T-cell (primary cell): Measurements from ENCODE around the gene BABAM2. TPM values are rescaled to one million over a fixed set of nuclear protein-coding genes. Genes with fewer than 3 reads are reported as not detected.

Experiments
- ATAC-seq, 4 experiments: fragments of 200-7000 bp in 3 of 4; fragments of 150-1000 bp in 1 of 4; cut with Tn5 transposase; replicated peaks in 1 of 4; 1 replicate in 3 of 4; 2 replicates in 1 of 4; pipeline ENCODE4 v1.10.0; 2021; ENCODE audit warnings: moderate library complexity in 3 of 4, mild to moderate bottlenecking in 2 of 4, moderate number of reproducible peaks in 1 of 4
- CTCF ChIA-PET, 2 donors: fragments of 300-600 bp; sonication (Branson Sonifier 250); formaldehyde crosslinking; loops; one replicate each; lab custom pipeline; 2022; ENCODE audit warnings: antibody characterized with exemption in 2 of 2; lab: Charles Lee
- POLR2A ChIA-PET, 2 donors: fragments of 300-600 bp; sonication (Branson Sonifier 250); formaldehyde crosslinking; loops; one replicate each; lab custom pipeline; 2022; ENCODE audit warnings: antibody characterized with exemption in 2 of 2; lab: Charles Lee
- DNase-seq, 35 experiments: peaks; one replicate each; pipeline versions ENCODE4 v3.0.0 to v3.0.0-alpha.2; 2013 to 2023
- H3K27ac ChIP-seq: one replicate; pipeline ENCODE4 v1.5.1; 2013; ENCODE audit warnings: low read length
- H3K27me3 ChIP-seq, 2 experiments: replicated peaks in 1 of 2; 1 replicate in 1 of 2; 2 replicates in 1 of 2; pipeline versions ENCODE4 v1.6.1 to v1.7.0; 2013; ENCODE audit warnings: low read length in 1 of 2, mixed read lengths in 1 of 2; ENCODE audit not compliant: control insufficient read depth in 2 of 2, insufficient read depth in 2 of 2; ENCODE audit errors: extremely low read depth in 1 of 2
- H3K36me3 ChIP-seq, 2 donors: 1 replicate in 1 of 2; 2 replicates in 1 of 2; pipeline versions ENCODE4 v1.6.1 to v1.7.0; 2013; ENCODE audit warnings: low read length in 1 of 2; ENCODE audit not compliant: control insufficient read depth in 2 of 2, insufficient read depth in 1 of 2; ENCODE audit errors: extremely low read depth in 1 of 2
- H3K4me1 ChIP-seq, 2 experiments: 1 replicate in 1 of 2; 2 replicates in 1 of 2; pipeline versions ENCODE4 v1.6.1 to v1.7.0; 2013; ENCODE audit warnings: low read length in 2 of 2, mixed read lengths in 1 of 2; ENCODE audit not compliant: insufficient read depth in 2 of 2, control insufficient read depth in 1 of 2; ENCODE audit errors: extremely low read depth in 1 of 2
- H3K4me3 ChIP-seq, 2 donors: 1 replicate in 1 of 2; 2 replicates in 1 of 2; pipeline versions ENCODE4 v1.5.1 to v1.7.0; 2013; ENCODE audit warnings: mild to moderate bottlenecking in 2 of 2, low read length in 1 of 2, moderate library complexity in 1 of 2; ENCODE audit not compliant: control insufficient read depth in 1 of 2; ENCODE audit errors: extremely low read depth in 1 of 2
- H3K9me3 ChIP-seq: 2 replicates; pipeline ENCODE4 v1.7.0; 2013
- H3K27ac Mint-ChIP-seq, 2 donors: one replicate each; pipeline ENCODE4 v1.8.0; 2020 to 2021; ENCODE audit warnings: mild to moderate bottlenecking in 2 of 2, mixed read lengths in 2 of 2
- H3K27me3 Mint-ChIP-seq, 2 donors: one replicate each; pipeline ENCODE4 v1.8.0; 2021 to 2022; ENCODE audit warnings: mixed read lengths in 2 of 2
- H3K36me3 Mint-ChIP-seq: one replicate; pipeline ENCODE4 v1.8.0; 2021; ENCODE audit warnings: mixed read lengths
- H3K4me1 Mint-ChIP-seq, 3 donors: one replicate each; pipeline ENCODE4 v1.8.0; 2020 to 2022; ENCODE audit warnings: mixed read lengths in 3 of 3, mild to moderate bottlenecking in 1 of 3
- H3K4me3 Mint-ChIP-seq, 3 donors: one replicate each; pipeline ENCODE4 v1.8.0; 2020 to 2022; ENCODE audit warnings: mild to moderate bottlenecking in 3 of 3, mixed read lengths in 3 of 3, moderate library complexity in 3 of 3
- H3K9me3 Mint-ChIP-seq, 3 donors: one replicate each; pipeline ENCODE4 v1.8.0; 2020 to 2022; ENCODE audit warnings: mixed read lengths in 3 of 3
- WGBS: methylation state at CpG from one replicate; pipeline ENCODE4 v1.1.5; 2013; ENCODE audit warnings: missing lambda C conversion rate; ENCODE audit not compliant: insufficient coverage; 5-methylcytosine and 5-hydroxymethylcytosine counted together
- total RNA-seq, 35 experiments: library from RNA in 6 of 35; stranded (reverse) in 6 of 35; fragments of 120-200 nt in 1 of 35; gene quantifications; one replicate each; pipeline versions ENCODE4 v1.2.1 to v1.2.4 and lab custom pipeline; 2013 to 2026

Gene BABAM2
- total RNA-seq, 5 donors from 2014 or later (not counting 1 experiment from before 2014, with no cell fraction given): 28.4 to 45.2 (median 37.4) TPM

DNA sequence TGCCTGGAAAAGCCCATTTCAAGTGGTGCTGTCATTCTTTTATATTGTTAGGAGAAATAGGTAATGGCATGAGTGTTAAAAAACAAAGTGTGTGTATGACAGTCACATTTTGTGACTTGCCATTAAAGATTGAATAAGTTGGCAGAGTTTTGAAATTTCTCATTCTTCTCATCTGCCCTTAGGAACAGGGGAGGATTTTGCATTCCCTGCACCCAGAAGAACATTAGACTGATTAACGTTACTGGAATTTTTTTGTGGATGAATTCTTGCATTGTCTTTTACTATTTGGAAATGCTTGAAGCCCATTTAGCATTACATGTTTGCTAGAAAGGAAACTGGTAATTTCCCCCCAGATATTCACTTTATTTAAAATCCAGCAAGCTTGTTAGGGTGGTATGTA lies 162.2 kb downstream of the BABAM2 start:
- no peaks in the 10 kb centered on the region for H3K27me3 Mint-ChIP-seq

DNA sequence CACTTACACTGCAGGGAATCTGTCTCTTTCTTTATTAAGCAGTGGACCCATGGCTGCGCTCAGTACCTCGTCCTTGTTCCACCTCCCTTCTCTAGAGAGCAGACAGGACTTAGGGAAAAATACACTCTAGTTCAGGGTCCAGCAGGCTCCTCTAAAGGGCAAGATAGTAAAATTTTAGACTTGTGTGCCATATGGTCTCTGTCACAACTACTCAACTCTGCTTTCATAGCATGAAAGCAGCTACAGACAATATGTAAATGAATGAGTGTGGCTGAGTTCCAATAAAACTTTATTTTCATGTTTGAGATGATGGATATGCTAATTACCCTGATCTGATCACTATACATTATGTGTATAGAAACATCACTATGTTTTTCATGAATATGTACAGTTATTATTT lies 163.1 kb downstream of the BABAM2 start:
- POLR2A ChIA-PET: no interaction called here
- ATAC-seq: no peak
- H3K4me3 ChIP-seq: no peak overlapping the region

More for the DNA sequence above, 162.2 kb downstream of the BABAM2 start:
- ChIA-PET CTCF (no interaction called here), POLR2A (no interaction called here)
- H3K27ac Mint-ChIP-seq: no peak overlapping the region
- H3K36me3 Mint-ChIP-seq: peaks cover 45% of the 10 kb centered on the region
- H3K9me3 Mint-ChIP-seq: no peaks in the 10 kb centered on the region
- peaks cover 0 to 12% (median 5%) of the 10 kb centered on the region in 3 donors for H3K4me1 Mint-ChIP-seq
- H3K36me3 ChIP-seq: peaks cover 0 to 6% of the 10 kb centered on the region in 2 donors
- ATAC-seq: no peak
- H3K4me3 Mint-ChIP-seq: no peak overlapping the region
- H3K9me3 ChIP-seq: no peaks in the 10 kb centered on the region
- no peaks in the 10 kb centered on the region for H3K27me3 ChIP-seq
- no peaks in the 10 kb centered on the region for H3K4me1 ChIP-seq
- WGBS: no CpG with 5 or more reads among the region's 1 CpG
- H3K27ac ChIP-seq: no peak overlapping the region
- no peak for DNase-seq
- no peak overlapping the region for H3K4me3 ChIP-seq

DNA sequence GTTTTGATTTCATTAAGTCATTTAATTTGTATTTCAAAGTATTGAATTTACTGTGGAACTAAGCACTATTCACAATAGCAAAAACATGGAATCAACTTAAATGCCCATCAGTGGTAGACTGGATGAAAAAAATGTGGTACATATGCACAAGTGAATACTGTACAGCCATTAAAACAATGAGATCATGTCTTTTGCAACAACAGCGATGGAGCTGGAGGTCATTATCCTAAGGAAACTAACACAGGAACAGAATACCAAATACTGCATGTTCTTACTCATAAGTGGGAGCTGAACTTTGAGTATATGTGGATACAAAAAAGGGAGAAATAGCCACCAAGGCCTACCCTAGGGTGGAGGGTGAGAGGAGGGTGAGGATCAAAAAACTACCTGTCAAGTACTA lies 164.4 kb downstream of the BABAM2 start:
- ChIA-PET CTCF (no interaction called here), POLR2A (no interaction called here)
- no peak overlapping the region for H3K27ac Mint-ChIP-seq

More for the DNA sequence above, 163.1 kb downstream of the BABAM2 start:
- H3K9me3 Mint-ChIP-seq: no peaks in the 10 kb centered on the region
- no peaks in the 10 kb centered on the region for H3K27me3 Mint-ChIP-seq
- no peak for DNase-seq
- H3K4me1 Mint-ChIP-seq: peaks cover 0 to 12% (median 5%) of the 10 kb centered on the region in 3 donors
- CTCF ChIA-PET: no interaction called here
- Histone ChIP-seq H3K36me3 (peaks cover 0 to 2% of the 10 kb centered on the region in 2 donors), H3K27me3 (no peaks in the 10 kb centered on the region), H3K4me1 (no peaks in the 10 kb centered on the region), H3K9me3 (no peaks in the 10 kb centered on the region), H3K27ac (no peak overlapping the region)
- no CpG with 5 or more reads among the region's 2 CpGs for WGBS
- no peak overlapping the region for H3K4me3 Mint-ChIP-seq
- peaks cover 36% of the 10 kb centered on the region for H3K36me3 Mint-ChIP-seq
- no peak overlapping the region for H3K27ac Mint-ChIP-seq

DNA sequence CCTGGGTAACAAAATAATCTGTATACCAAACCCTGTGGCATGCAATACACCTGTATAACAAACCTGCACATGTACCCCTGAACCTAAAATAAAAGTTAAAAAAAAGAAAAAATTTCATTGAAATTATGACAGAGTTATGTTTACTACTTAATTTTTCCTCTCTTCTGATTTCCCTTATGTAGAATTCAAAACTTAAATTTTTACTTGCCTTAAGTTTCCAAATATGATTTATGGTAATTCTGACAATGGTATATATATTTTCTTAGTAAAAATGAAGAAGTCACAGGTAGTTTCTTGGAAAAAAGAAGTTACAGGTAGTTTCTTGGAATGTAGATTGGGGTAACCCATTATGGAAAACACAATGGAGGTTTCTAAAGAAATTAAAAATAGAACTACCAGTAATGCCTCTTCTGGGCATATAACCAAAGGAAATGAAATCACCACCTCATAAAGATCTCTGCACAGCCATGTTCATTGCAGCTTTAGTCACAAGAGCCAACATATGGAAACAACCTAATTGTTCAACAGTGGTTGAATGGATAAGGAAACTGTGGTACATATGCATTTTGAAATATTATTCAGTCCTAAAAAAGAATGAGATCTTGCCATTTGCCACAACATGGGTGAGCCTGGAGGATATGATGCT lies 164.9 kb downstream of the BABAM2 start:
- no peaks in the 10 kb centered on the region for H3K9me3 Mint-ChIP-seq
- H3K27ac Mint-ChIP-seq: no peak overlapping the region
- Histone ChIP-seq H3K9me3 (no peaks in the 10 kb centered on the region), H3K27me3 (no peaks in the 10 kb centered on the region), H3K27ac (no peak overlapping the region), H3K4me3 (no peak overlapping the region), H3K4me1 (no peaks in the 10 kb centered on the region), H3K36me3 (no peaks in the 10 kb centered on the region)
- no peak overlapping the region for H3K4me3 Mint-ChIP-seq
- peaks cover 41% of the 10 kb centered on the region for H3K36me3 Mint-ChIP-seq
- H3K27me3 Mint-ChIP-seq: no peaks in the 10 kb centered on the region
- ChIA-PET CTCF (no interaction called here), POLR2A (no interaction called here)
- no peak for ATAC-seq
- no peak for DNase-seq
- peaks cover 0 to 12% (median 5%) of the 10 kb centered on the region in 3 donors for H3K4me1 Mint-ChIP-seq

More for the DNA sequence above, 164.4 kb downstream of the BABAM2 start:
- Histone ChIP-seq H3K9me3 (no peaks in the 10 kb centered on the region), H3K27ac (no peak overlapping the region), H3K36me3 (no peaks in the 10 kb centered on the region), H3K27me3 (no peaks in the 10 kb centered on the region), H3K4me1 (no peaks in the 10 kb centered on the region), H3K4me3 (no peak overlapping the region)
- H3K4me3 Mint-ChIP-seq: no peak overlapping the region
- ATAC-seq (no peak), DNase-seq (no peak)
- no CpG with 5 or more reads among the region's 1 CpG for WGBS
- peaks cover 37% of the 10 kb centered on the region for H3K36me3 Mint-ChIP-seq
- no peaks in the 10 kb centered on the region for H3K9me3 Mint-ChIP-seq
- H3K27me3 Mint-ChIP-seq: no peaks in the 10 kb centered on the region
- H3K4me1 Mint-ChIP-seq: peaks cover 0 to 12% (median 5%) of the 10 kb centered on the region in 3 donors

DNA sequence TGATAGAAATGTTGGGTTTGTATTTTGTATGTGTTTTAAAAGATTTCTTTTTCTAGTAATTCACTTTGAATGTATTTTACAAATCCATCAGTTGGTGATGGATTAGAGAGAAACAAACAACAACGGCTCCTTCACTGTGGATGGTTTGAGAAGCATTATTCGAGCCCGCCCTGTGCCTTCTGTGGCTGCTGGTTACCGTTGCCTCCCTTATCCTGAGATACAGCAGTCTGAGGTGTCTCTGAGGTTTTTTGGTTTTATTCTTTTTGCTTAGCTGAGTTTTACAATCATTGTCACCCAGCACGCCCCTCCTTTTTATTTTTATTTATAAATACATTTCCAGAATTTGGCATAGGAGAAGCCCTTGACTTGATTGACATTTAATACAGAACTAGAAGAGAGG lies 168.3 kb downstream of the BABAM2 start:
- no peaks in the 10 kb centered on the region for H3K4me1 ChIP-seq
- H3K9me3 ChIP-seq: no peaks in the 10 kb centered on the region
- no peak overlapping the region for H3K27ac ChIP-seq
- Mint-ChIP-seq H3K36me3 (peaks cover 23% of the 10 kb centered on the region), H3K4me1 (peaks cover 0 to 12% (median 5%) of the 10 kb centered on the region in 3 donors), H3K4me3 (no peak overlapping the region), H3K9me3 (no peaks in the 10 kb centered on the region), H3K27me3 (no peaks in the 10 kb centered on the region), H3K27ac (no peak overlapping the region)
- ATAC-seq: no peak
- no peak for DNase-seq
- POLR2A ChIA-PET: interaction anchor here in 1 of 2 donors (0.6 kb wide), 1 partner anchor 436 kb away, joined by 3 read pairs; no protein-coding TSS in a partner anchor
- H3K27me3 ChIP-seq: no peaks in the 10 kb centered on the region
- no peaks in the 10 kb centered on the region for H3K36me3 ChIP-seq
- CTCF ChIA-PET: no interaction called here
- 80% methylated on average over 1 of the region's 5 CpGs for WGBS
- H3K4me3 ChIP-seq: no peak overlapping the region

DNA sequence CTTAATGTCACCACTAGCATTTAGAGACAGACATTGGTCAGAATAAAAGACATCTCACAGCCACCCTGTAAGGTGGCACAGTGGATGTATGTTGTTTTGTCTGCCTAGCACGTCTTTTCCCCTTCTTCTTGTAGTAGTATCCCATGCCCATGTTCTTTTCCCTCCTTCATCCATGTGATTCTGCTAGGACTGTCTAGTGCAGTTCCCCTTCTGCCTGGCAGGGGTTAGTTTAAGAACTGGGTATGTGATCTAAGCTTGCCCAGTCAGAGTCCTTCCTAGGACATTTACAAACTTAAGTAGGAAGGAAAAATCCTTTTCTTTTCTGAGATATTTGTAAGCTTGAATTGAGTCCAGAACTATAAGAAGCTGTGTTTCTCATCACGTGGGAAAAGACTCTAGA lies 172.3 kb downstream of the BABAM2 start:
- DNase-seq (no peak), ATAC-seq (no peak)
- H3K9me3 ChIP-seq: no peaks in the 10 kb centered on the region
- peaks cover 22% of the 10 kb centered on the region for H3K36me3 Mint-ChIP-seq
- H3K9me3 Mint-ChIP-seq: no peaks in the 10 kb centered on the region
- no peaks in the 10 kb centered on the region for H3K4me1 ChIP-seq
- no peak overlapping the region for H3K4me3 Mint-ChIP-seq
- ChIA-PET POLR2A (interaction anchor here in 1 of 2 donors (0.6 kb wide), 1 partner anchor 306 kb away, joined by 3 read pairs; no protein-coding TSS in a partner anchor), CTCF (interaction anchor here in 1 of 2 donors (0.6 kb wide), 1 partner anchor 32 kb away, joined by 6 read pairs; no protein-coding TSS in a partner anchor)
- peaks cover 0 to 2% of the 10 kb centered on the region in 2 donors for H3K36me3 ChIP-seq
- H3K27ac ChIP-seq: no peak overlapping the region
- no peak overlapping the region for H3K4me3 ChIP-seq
- H3K4me1 Mint-ChIP-seq: no peaks in the 10 kb centered on the region
- H3K27ac Mint-ChIP-seq: no peak overlapping the region
- no CpG with 5 or more reads among the region's 2 CpGs for WGBS
- H3K27me3 ChIP-seq: no peaks in the 10 kb centered on the region
- no peaks in the 10 kb centered on the region for H3K27me3 Mint-ChIP-seq
